Uterus (tissue), 4 donors: ENCODE measurements around the gene DDX51. TPM values are rescaled to one million over a fixed set of nuclear protein-coding genes. Genes with fewer than 3 reads are reported as not detected.

Experiments used
- DNase-seq, 2 donors: peaks; one replicate each; pipeline ENCODE4 v3.0.0-alpha.2; 2019 to 2020
- H3K27ac ChIP-seq, 2 donors: fragments of 200-600 bp; sonication (generic); 1 replicate in 1 of 2; 2 replicates in 1 of 2; pipeline ENCODE4 v1.5.1; 2016 to 2018
- H3K27me3 ChIP-seq, 2 donors: fragments of 200-600 bp; sonication (generic); one replicate each; pipeline ENCODE4 v1.5.1; 2018 to 2019; ENCODE audit warnings: control low read depth in 1 of 2
- H3K36me3 ChIP-seq, 2 donors: fragments of 200-600 bp; sonication (generic); one replicate each; pipeline ENCODE4 v1.5.1; 2019; ENCODE audit warnings: control low read depth in 1 of 2
- H3K4me1 ChIP-seq, 2 donors: fragments of 200-600 bp; sonication (generic); one replicate each; pipeline ENCODE4 v1.5.1; 2018 to 2019; ENCODE audit warnings: control low read depth in 1 of 2
- H3K4me3 ChIP-seq, 2 donors: fragments of 200-600 bp; sonication (generic); 1 replicate in 1 of 2; 2 replicates in 1 of 2; pipeline ENCODE4 v1.5.1; 2018 to 2019; ENCODE audit warnings: mild to moderate bottlenecking in 1 of 2
- H3K9me3 ChIP-seq, 2 donors: fragments of 200-600 bp; sonication (generic); one replicate each; pipeline ENCODE4 v1.5.1; 2019; ENCODE audit warnings: control low read depth in 1 of 2
- POLR2A ChIP-seq, 2 donors: fragments of 450-650 bp; IDR thresholded peaks; one replicate each; pipeline ENCODE4 v1.6.1; 2016; ENCODE audit warnings: antibody characterized with exemption in 2 of 2, mild to moderate bottlenecking in 1 of 2, moderate library complexity in 1 of 2
- intact Hi-C: fragments of 100-400 bp; cut with DNase I; formaldehyde crosslinking; loops from one replicate; pipeline ENCODE4 v1.15.1; 2023; ENCODE audit warnings: low total_unique reads
- total RNA-seq, 4 donors: library from RNA; depleted of rRNA in 3 of 4; stranded (reverse); fragments of >200 nt in 3 of 4; gene quantifications; one replicate each; pipeline versions ENCODE4 v1.1.0 to v1.2.4, GENCODE V29; 2014 to 2023
- TF ChIP-seq, protein P1 (sequence below), 4 experiments: fragments of 200-600 bp in 2 of 4; fragments of 450-650 bp in 2 of 4; sonication (generic) in 2 of 4; IDR thresholded peaks; one replicate each; pipeline ENCODE4 v1.5.1; 2016 to 2019; ENCODE audit warnings: antibody characterized with exemption in 4 of 4, mild to moderate bottlenecking in 2 of 4, moderate library complexity in 1 of 4
- donor health status: DM: yes; HTN: yes; CAD: no.

The DDX51 gene
- total RNA-seq, 4 donors from 2014 or later, result 7.9 to 53.3 (median 16.6) TPM

DNA sequence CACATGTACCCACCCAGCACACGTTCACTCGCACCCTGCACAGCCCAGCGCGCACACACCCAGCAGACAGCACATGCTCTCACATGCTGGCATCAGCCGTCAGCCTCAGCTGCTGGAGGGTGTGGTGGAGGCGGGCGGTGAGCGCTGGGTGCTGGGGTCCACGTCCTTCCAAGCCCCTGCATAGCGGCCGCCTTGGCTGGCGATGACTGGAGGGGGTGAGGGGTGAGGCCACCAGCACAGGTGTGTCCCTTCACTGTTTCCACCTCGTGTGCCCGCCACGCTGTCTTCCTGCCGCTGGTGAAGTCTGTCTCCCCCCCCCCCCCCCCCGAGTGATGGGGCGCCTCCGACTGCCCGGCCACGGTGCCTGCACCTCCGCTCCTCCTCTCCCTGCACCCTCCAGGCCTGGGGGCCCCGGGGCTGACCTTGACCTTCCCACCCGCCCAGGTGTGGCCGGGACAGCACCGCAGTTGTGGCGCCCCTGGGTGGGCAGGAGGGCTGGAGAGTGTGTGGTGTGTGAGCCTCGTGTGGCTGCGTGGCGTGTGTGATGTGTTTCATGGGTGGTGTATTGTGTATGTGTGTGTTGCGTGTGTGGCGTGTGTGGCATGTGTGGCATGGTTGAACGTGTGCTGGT is 37.6 kb upstream of the DDX51 start:
- Histone ChIP-seq H3K27me3 (peaks cover 0 to 21% of the 10 kb centered on the region in 2 donors), H3K27ac (no peak overlapping the region), H3K36me3 (no peaks in the 10 kb centered on the region), H3K9me3 (no peaks in the 10 kb centered on the region), H3K4me3 (no peak overlapping the region), H3K4me1 (no peaks in the 10 kb centered on the region)
- intact Hi-C loops, result no loop called here
- DNase-seq, result no peak
- no peak for TF ChIP-seq POLR2A (IDR thresholded peaks at IDR 0.05)
- TF ChIP-seq, protein P1, sequence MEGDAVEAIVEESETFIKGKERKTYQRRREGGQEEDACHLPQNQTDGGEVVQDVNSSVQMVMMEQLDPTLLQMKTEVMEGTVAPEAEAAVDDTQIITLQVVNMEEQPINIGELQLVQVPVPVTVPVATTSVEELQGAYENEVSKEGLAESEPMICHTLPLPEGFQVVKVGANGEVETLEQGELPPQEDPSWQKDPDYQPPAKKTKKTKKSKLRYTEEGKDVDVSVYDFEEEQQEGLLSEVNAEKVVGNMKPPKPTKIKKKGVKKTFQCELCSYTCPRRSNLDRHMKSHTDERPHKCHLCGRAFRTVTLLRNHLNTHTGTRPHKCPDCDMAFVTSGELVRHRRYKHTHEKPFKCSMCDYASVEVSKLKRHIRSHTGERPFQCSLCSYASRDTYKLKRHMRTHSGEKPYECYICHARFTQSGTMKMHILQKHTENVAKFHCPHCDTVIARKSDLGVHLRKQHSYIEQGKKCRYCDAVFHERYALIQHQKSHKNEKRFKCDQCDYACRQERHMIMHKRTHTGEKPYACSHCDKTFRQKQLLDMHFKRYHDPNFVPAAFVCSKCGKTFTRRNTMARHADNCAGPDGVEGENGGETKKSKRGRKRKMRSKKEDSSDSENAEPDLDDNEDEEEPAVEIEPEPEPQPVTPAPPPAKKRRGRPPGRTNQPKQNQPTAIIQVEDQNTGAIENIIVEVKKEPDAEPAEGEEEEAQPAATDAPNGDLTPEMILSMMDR (IDR thresholded peaks at IDR 0.05), result no peak

DNA sequence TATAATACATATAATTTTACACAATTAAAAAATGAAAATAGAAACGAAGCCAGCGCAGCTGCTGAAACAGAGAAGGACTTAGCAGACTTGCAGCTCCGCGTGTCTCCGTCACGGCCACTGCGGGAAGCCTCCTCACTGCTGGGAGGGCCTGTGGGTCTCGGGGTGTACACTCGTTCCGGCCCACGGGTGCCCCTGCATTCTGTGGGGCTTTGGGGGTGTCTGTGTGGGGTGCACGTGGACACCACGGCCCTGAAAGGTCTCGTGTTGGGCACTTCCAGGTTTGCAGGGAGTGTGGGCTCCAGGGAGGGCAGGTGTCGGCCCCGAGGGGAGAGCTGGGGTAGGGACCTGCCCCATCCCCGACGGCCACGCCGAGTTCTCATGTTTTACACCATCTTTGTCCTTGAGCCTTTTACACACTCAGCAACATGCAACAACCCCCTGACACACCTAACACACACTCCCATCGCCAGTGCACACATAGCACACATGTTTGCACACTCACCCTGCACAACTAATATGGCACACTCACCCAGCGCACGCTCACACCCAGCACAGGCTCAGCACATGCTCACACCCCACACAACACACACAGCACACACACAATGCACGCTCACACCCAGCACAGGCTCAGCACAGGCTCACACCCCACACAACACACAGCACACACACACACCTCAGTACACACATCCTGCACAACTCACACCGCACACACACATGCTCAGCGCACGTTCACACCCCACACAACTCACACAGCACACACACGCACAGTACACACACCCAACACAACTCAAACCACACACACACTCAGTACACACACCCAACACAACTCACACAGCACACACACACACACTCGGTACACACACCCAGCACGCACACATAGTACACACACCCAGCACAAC is 36.8 kb upstream of the DDX51 start:
- H3K9me3 ChIP-seq, result no peaks in the 10 kb centered on the region
- no peak for TF ChIP-seq POLR2A (IDR thresholded peaks at IDR 0.05)
- TF ChIP-seq, protein P1 (IDR thresholded peaks at IDR 0.05), result no peak
- no peak for DNase-seq
- peaks cover 0 to 28% of the 10 kb centered on the region in 2 donors for H3K27me3 ChIP-seq
- H3K4me3 ChIP-seq, result no peak overlapping the region
- no peak overlapping the region for H3K27ac ChIP-seq
- intact Hi-C loops, result no loop called here
- H3K4me1 ChIP-seq, result no peaks in the 10 kb centered on the region
- no peaks in the 10 kb centered on the region for H3K36me3 ChIP-seq

GRCh38 chr12:132179431-132180362 is 35.6 kb upstream of the DDX51 start:
- Histone ChIP-seq H3K4me1 (no peaks in the 10 kb centered on the region), H3K36me3 (no peaks in the 10 kb centered on the region), H3K27ac (no peak overlapping the region), H3K4me3 (no peak overlapping the region), H3K27me3 (peaks cover 0 to 34% of the 10 kb centered on the region in 2 donors), H3K9me3 (no peaks in the 10 kb centered on the region)
- no peak for DNase-seq
- no peak for TF ChIP-seq POLR2A (IDR thresholded peaks at IDR 0.05)
- TF ChIP-seq, protein P1 (IDR thresholded peaks at IDR 0.05), result no peak
- intact Hi-C loops, result no loop called here

- Histone ChIP-seq H3K4me3 (no peak overlapping the region), H3K36me3 (no peaks in the 10 kb centered on the region), H3K27ac (no peak overlapping the region), H3K27me3 (peaks cover 0 to 34% of the 10 kb centered on the region in 2 donors), H3K4me1 (no peaks in the 10 kb centered on the region), H3K9me3 (no peaks in the 10 kb centered on the region)
- intact Hi-C loops, result no loop called here
- no peak for DNase-seq
- no peak for TF ChIP-seq POLR2A (IDR thresholded peaks at IDR 0.05)
- TF ChIP-seq, protein P1 (IDR thresholded peaks at IDR 0.05), result no peak
Observed at GRCh38 chr12:132178801-132179401, 34.8 kb upstream of the DDX51 start.
